Mesendoderm (in vitro differentiated cells): ENCODE data around the gene ATF1.
"Not testable (repeated sequence)": the region's sequence is repeated elsewhere in the genome, so short reads cannot be mapped to it uniquely, and the experiment has no call there.

Experiments
- DNase-seq: peaks from one replicate; pipeline ENCODE4 v3.0.0; 2013
- H2AK5ac ChIP-seq: 2 replicates; pipeline ENCODE4 v1.6.1; 2013; ENCODE audit warnings: low read length, inconsistent platforms
- H2BK120ac ChIP-seq: 2 replicates; pipeline ENCODE4 v1.6.1; 2013; ENCODE audit warnings: low read depth, mild to moderate bottlenecking, low read length, moderate library complexity, mixed read lengths
- H2BK15ac ChIP-seq: replicated peaks from 2 replicates; pipeline ENCODE4 v1.6.1; 2013; ENCODE audit warnings: low read depth, mild to moderate bottlenecking, moderate library complexity
- H2BK5ac ChIP-seq: 2 replicates; pipeline ENCODE4 v1.6.1; 2013; ENCODE audit warnings: low read length, inconsistent platforms
- H3K18ac ChIP-seq: 2 replicates; pipeline ENCODE4 v1.6.1; 2013; ENCODE audit warnings: mild to moderate bottlenecking, low read length, mixed read lengths
- H3K23ac ChIP-seq: one replicate; pipeline ENCODE4 v1.6.1; 2013; ENCODE audit warnings: low read length
- H3K27ac ChIP-seq: 2 replicates; pipeline ENCODE4 v1.5.1; 2013; ENCODE audit warnings: low read depth, mild to moderate bottlenecking, inconsistent platforms, low read length, moderate library complexity
- H3K27me3 ChIP-seq: 2 replicates; pipeline ENCODE4 v1.6.1; 2013; ENCODE audit warnings: low read length, control low read depth, mild to moderate bottlenecking, inconsistent platforms; ENCODE audit not compliant: insufficient read depth, poor library complexity
- H3K36me3 ChIP-seq: 2 replicates; pipeline ENCODE4 v1.6.1; 2013; ENCODE audit warnings: low read length, inconsistent platforms; ENCODE audit not compliant: control insufficient read depth, insufficient read depth
- H3K4ac ChIP-seq: one replicate; pipeline ENCODE4 v1.6.1; 2013; ENCODE audit warnings: low read depth, mild to moderate bottlenecking, low read length, moderate library complexity
- H3K4me1 ChIP-seq: 2 replicates; pipeline ENCODE4 v1.6.1; 2013; ENCODE audit warnings: low read depth, low read length, inconsistent platforms; ENCODE audit not compliant: control insufficient read depth
- H3K4me2 ChIP-seq: 2 replicates; pipeline ENCODE4 v1.6.1; 2013; ENCODE audit warnings: low read length
- H3K4me3 ChIP-seq: 2 replicates; pipeline ENCODE4 v1.5.1; 2013; ENCODE audit warnings: mild to moderate bottlenecking, low read length
- H3K56ac ChIP-seq: one replicate; pipeline ENCODE4 v1.6.1; 2013; ENCODE audit warnings: low read length
- H3K79me1 ChIP-seq: 2 replicates; pipeline ENCODE4 v1.6.1; 2013; ENCODE audit warnings: low read length, inconsistent platforms
- H3K79me2 ChIP-seq: 2 replicates; pipeline ENCODE4 v1.6.1; 2013; ENCODE audit warnings: mild to moderate bottlenecking, low read length; ENCODE audit not compliant: control insufficient read depth, insufficient read depth
- H3K9ac ChIP-seq: 2 replicates; pipeline ENCODE4 v1.6.1; 2013; ENCODE audit warnings: low read length, inconsistent platforms
- H4K5ac ChIP-seq: one replicate; pipeline ENCODE4 v1.6.1; 2013; ENCODE audit warnings: low read length
- H4K8ac ChIP-seq: one replicate; pipeline ENCODE4 v1.6.1; 2013; ENCODE audit warnings: low read depth, mild to moderate bottlenecking, control low read depth, low read length, moderate library complexity
- WGBS: extraction: QIAGEN DNeasy Blood & Tissue Kit; methylation state at CpG from one replicate; pipeline ENCODE4 v1.1.7; 2013; ENCODE audit warnings: low lambda C conversion rate, missing lambda C conversion rate; ENCODE audit not compliant: insufficient coverage; ENCODE audit errors: extremely low coverage; 5-methylcytosine and 5-hydroxymethylcytosine counted together

Gene ATF1

DNA sequence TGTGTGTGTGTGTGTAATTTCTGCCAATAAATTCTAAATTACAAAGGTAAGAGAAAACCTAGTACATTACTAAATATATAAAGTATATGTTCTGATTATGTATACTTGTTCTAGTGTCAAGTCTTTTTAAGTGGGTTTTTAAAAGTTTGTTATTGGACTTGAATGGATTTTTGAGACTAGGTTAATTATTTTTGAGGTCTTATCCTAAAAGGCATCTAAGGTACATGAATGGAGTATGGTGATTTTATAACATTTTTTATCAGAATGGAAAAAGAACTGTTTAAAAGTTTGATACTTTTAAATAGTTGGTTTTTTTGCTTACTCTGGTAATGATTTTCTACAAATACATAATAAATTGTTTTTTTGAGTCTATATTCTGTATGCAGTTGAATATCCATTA, 56.3 kb downstream of the ATF1 start:
- Histone ChIP-seq H2BK5ac (no peak overlapping the region), H3K4me3 (no peak overlapping the region), H3K4ac (no peak overlapping the region), H3K9ac (no peak overlapping the region), H2BK15ac (no peak overlapping the region), H3K4me2 (no peak overlapping the region), H3K36me3 (peaks cover 5% of the 10 kb centered on the region), H3K27me3 (no peaks in the 10 kb centered on the region), H3K23ac (no peak overlapping the region), H3K79me1 (no peaks in the 10 kb centered on the region), H2AK5ac (no peak overlapping the region), H3K27ac (no peak overlapping the region), H2BK120ac (no peak overlapping the region), H4K8ac (no peak overlapping the region), H3K79me2 (no peaks in the 10 kb centered on the region), H4K5ac (no peak overlapping the region), H3K56ac (no peak overlapping the region), H3K4me1 (no peaks in the 10 kb centered on the region), H3K18ac (no peak overlapping the region)
- no peak for DNase-seq

DNA sequence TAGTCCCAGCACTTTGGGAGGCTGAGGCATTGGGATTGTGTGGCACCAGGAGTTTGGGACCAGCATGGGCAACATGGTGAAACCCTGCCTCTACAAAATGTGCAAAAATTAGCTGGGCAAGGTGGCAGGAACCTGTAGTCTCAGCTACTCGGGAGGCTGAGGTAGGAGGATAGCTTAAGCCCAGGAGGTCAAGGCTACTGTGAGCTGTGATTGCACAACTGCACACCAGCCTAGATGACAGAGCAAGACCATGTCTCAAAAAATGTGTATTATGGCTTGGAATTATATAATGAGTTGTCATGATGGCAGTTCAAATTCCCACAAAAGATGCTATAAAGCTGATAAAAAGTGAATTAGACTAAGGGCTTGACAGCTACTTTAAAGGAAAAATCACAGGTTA, 58.2 kb downstream of the ATF1 start:
- DNase-seq: no peak
- Histone ChIP-seq H3K79me2 (no peaks in the 10 kb centered on the region), H3K9ac (no peak overlapping the region), H3K36me3 (peaks cover 2% of the 10 kb centered on the region), H3K4me3 (no peak overlapping the region), H2BK5ac (no peak overlapping the region), H3K56ac (no peak overlapping the region), H3K18ac (no peak overlapping the region), H3K4me2 (no peak overlapping the region), H3K27ac (no peak overlapping the region), H4K8ac (no peak overlapping the region), H3K23ac (no peak overlapping the region), H2BK15ac (no peak overlapping the region), H4K5ac (no peak overlapping the region), H2AK5ac (no peak overlapping the region), H3K79me1 (no peaks in the 10 kb centered on the region), H2BK120ac (no peak overlapping the region), H3K4me1 (no peaks in the 10 kb centered on the region), H3K4ac (no peak overlapping the region), H3K27me3 (no peaks in the 10 kb centered on the region)
- no CpG with 5 or more reads among the region's 1 CpG for WGBS

DNA sequence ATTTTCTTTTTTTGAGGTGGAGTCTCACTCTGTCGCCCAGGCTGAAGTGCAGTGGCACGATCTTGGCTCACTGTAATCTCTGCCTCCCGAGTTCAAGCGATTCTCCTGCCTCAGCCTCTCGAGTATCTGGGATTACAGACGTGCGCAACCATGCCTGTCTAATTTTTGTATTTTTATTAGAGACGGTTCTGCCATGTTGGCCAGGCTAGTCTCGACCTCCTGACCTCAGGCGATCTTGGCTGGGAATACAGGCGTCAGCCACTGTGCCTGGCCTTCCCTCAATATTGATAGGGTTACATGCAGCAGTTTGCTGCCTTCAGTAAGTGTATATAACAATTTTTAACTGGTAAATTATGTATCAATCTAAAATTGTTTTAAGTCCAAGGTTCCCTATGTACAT, 59.8 kb downstream of the ATF1 start:
- not testable (repeated sequence) for H3K23ac ChIP-seq, H3K56ac ChIP-seq, H3K36me3 ChIP-seq, DNase-seq, H2BK120ac ChIP-seq, H3K9ac ChIP-seq, H3K4me1 ChIP-seq, H4K5ac ChIP-seq, H3K18ac ChIP-seq, H2BK5ac ChIP-seq, H3K27me3 ChIP-seq, H3K27ac ChIP-seq, H3K4me3 ChIP-seq, H2BK15ac ChIP-seq, H3K79me1 ChIP-seq, H3K4ac ChIP-seq, H4K8ac ChIP-seq, H3K79me2 ChIP-seq, H2AK5ac ChIP-seq, H3K4me2 ChIP-seq
- WGBS: no CpG with 5 or more reads among the region's 11 CpGs

DNA sequence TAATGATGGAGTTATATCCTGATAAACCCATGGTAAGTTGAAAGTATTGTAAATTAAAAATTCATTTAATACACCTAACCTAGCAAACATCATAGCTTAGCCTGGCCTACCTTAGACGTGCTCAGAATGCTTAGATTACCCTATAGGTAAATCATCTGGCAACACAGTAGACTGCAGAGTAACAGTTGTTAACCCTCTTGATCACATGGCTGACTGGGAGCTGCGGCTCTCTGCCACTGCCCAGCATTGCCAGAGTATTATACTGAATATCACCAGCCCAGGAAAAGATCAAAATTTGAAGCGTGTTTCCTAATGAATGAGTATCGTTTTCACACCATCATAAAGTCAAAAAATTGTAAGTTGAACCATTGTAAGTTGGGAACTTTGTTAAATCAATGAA, 61.0 kb downstream of the ATF1 start:
- no peak overlapping the region for H4K8ac ChIP-seq
- no peaks in the 10 kb centered on the region for H3K36me3 ChIP-seq
- no peak overlapping the region for H3K23ac ChIP-seq
- no peak overlapping the region for H3K4me3 ChIP-seq
- H4K5ac ChIP-seq: no peak overlapping the region
- H3K27me3 ChIP-seq: no peaks in the 10 kb centered on the region
- no peak overlapping the region for H3K9ac ChIP-seq
- H2BK5ac ChIP-seq: no peak overlapping the region
- H2AK5ac ChIP-seq: no peak overlapping the region
- H3K4ac ChIP-seq: no peak overlapping the region
- H3K4me1 ChIP-seq: no peaks in the 10 kb centered on the region
- no peak overlapping the region for H3K56ac ChIP-seq
- no peak overlapping the region for H3K4me2 ChIP-seq
- no peak overlapping the region for H3K27ac ChIP-seq
- WGBS: no CpG with 5 or more reads among the region's 4 CpGs
- no peak for DNase-seq
- no peak overlapping the region for H3K18ac ChIP-seq
- no peaks in the 10 kb centered on the region for H3K79me2 ChIP-seq
- H3K79me1 ChIP-seq: no peaks in the 10 kb centered on the region
- no peak overlapping the region for H2BK15ac ChIP-seq
- no peak overlapping the region for H2BK120ac ChIP-seq

DNA sequence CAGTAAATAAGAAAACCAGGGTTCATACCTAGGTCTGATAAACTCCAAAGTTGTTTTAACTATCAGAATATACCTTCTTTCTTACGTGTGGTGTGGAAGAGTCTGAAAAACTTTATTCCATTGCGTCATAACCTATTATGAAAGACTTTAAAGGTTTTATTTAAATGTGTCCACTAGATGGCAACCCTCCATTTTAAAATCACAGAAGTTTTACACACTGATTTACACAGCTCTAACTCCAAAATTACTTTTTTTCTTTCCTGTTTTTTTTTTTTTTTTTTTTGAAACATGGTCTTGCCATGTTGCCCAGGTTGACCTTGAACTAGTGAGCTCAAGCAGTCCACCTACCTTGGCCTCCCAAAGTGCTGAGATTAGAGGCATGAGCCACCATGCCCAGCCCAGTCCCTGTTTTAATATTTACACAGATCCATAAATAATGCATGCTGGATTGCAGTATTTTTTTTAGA, 61.5 kb downstream of the ATF1 start:
- Histone ChIP-seq H3K79me1 (no peaks in the 10 kb centered on the region), H2BK120ac (no peak overlapping the region), H3K4me3 (no peak overlapping the region), H3K4ac (no peak overlapping the region), H2BK5ac (no peak overlapping the region), H4K8ac (no peak overlapping the region), H3K4me1 (no peaks in the 10 kb centered on the region), H3K9ac (no peak overlapping the region), H2AK5ac (no peak overlapping the region), H3K79me2 (no peaks in the 10 kb centered on the region), H4K5ac (no peak overlapping the region), H3K27me3 (no peaks in the 10 kb centered on the region), H3K18ac (no peak overlapping the region), H3K27ac (no peak overlapping the region), H3K36me3 (no peaks in the 10 kb centered on the region), H3K4me2 (no peak overlapping the region), H2BK15ac (no peak overlapping the region), H3K56ac (no peak overlapping the region), H3K23ac (no peak overlapping the region)
- WGBS: no CpG with 5 or more reads among the region's 2 CpGs
- DNase-seq: peak; percentile 23

DNA sequence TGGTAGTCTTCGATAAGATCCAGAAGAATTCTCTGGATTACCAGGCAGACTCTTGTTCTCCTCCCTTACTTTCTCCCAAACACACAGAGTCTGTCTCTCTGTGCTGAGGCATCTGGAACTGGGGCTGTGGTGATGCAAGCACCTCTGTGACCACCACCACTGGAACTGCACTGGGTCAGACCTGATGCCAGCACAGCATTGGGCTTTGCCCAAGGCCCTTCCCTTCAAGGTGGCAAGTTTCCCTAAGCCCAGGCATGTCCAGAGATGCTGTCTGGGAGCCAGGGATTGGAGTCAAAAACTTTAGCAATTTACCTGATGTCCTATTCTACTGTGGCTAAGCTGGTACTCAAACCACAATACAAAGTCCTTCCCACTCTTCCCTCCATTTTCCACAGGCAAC, 64.2 kb downstream of the ATF1 start:
- H3K4me2 ChIP-seq: no peak overlapping the region
- H3K4ac ChIP-seq: no peak overlapping the region
- no peak overlapping the region for H2AK5ac ChIP-seq
- H3K56ac ChIP-seq: no peak overlapping the region
- H2BK120ac ChIP-seq: no peak overlapping the region
- H3K4me3 ChIP-seq: no peak overlapping the region
- no peaks in the 10 kb centered on the region for H3K36me3 ChIP-seq
- no peaks in the 10 kb centered on the region for H3K79me2 ChIP-seq
- H3K9ac ChIP-seq: no peak overlapping the region
- H3K18ac ChIP-seq: no peak overlapping the region
- no peaks in the 10 kb centered on the region for H3K27me3 ChIP-seq
- no peak overlapping the region for H3K23ac ChIP-seq
- no peak for DNase-seq
- H3K27ac ChIP-seq: no peak overlapping the region
- no peak overlapping the region for H2BK5ac ChIP-seq
- no peaks in the 10 kb centered on the region for H3K4me1 ChIP-seq
- no CpG with 5 or more reads among the region's 1 CpG for WGBS
- no peak overlapping the region for H2BK15ac ChIP-seq
- H4K5ac ChIP-seq: no peak overlapping the region
- H3K79me1 ChIP-seq: no peaks in the 10 kb centered on the region
- no peak overlapping the region for H4K8ac ChIP-seq
